C4-2B (cell line): Measurements from ENCODE around the gene VSX2.

Source experiments
- CTCF ChIP-seq: fragments of 450-650 bp; conservative IDR thresholded peaks from 2 replicates; pipeline ENCODE4 v1.5.1; 2017; ENCODE audit warnings: mild to moderate bottlenecking
- ZFX ChIP-seq: fragments of 450-650 bp; IDR thresholded peaks from 2 replicates; pipeline ENCODE4 v1.6.1; 2017

- TF ChIP-seq CTCF (no peak), ZFX (no peak)
Observed at GRCh38 chr14:74302152-74302628, 62.9 kb downstream of the VSX2 start.
